ENCODE data around the gene RNF39. TPM values are rescaled to one million over a fixed set of nuclear protein-coding genes. Genes with fewer than 3 reads are reported as not detected.

The RNF39 gene, protein sequence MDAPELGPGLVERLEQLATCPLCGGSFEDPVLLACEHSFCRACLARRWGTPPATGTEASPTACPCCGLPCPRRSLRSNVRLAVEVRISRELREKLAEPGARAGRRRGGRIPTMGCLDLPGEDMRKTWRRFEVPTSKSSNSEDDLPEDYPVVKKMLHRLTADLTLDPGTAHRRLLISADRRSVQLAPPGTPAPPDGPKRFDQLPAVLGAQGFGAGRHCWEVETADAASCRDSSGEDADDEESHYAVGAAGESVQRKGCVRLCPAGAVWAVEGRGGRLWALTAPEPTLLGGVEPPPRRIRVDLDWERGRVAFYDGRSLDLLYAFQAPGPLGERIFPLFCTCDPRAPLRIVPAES
- total RNA-seq (2022) (0.23 and 0.37 TPM in 2 replicates), Bru-seq, nascent RNA (percentile 20 among the genes with signal in this experiment), BruChase-seq, experiment 1, labeled RNA remaining after a 2-hour chase (percentile 31 among the genes with signal in this experiment), BruChase-seq, experiment 2, labeled RNA remaining after a 6-hour chase (percentile 17 among the genes with signal in this experiment)
- long read RNA-seq: 0 reads

DNA sequence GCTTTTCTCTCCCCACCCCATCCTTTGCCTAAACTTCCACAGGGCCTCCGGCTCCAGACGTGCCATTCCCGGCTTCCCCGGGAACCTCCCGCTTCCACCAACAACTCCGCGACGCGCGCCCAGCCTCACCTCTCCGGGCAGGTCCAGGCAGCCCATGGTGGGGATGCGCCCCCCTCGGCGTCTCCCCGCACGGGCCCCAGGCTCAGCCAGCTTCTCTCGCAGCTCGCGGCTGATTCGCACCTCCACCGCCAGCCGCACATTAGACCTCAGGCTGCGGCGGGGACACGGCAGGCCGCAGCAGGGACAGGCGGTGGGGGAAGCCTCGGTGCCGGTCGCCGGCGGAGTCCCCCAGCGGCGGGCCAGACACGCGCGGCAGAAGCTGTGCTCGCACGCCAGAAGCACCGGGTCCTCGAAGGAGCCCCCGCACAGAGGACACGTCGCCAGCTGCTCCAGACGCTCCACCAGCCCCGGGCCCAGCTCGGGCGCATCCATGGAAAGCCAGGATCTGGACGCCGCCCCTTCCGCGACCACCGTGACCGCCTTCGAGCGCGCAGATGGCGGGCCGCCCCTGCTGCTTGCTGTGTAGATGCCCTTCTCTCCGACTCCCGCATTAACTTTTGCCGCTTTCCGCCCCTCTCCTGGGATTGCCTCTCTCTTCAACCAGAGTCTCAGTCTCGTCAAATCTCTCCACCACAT lies at the start of gene RNF39:
TSS of gene RNF39 (minus strand) at position 676 of the 696 bp plus-strand sequence. CDS start at position 492, 184 bp downstream.
- POLR2A ChIA-PET: no interaction called here
- H3K4me3 Mint-ChIP-seq (ENCODE audit: unreplicated experiment): peak within 1 kb of the TSS; percentile 80
- H3K27ac Mint-ChIP-seq (ENCODE audit: unreplicated experiment): peak within 1 kb of the TSS; percentile 27
- no TSS peak for BruUV-seq (replicated peaks)
- Histone ChIP-seq H3K9me3 (no peaks in the 10 kb centered on the region), H3K4me1 (peaks cover 8% of the 10 kb centered on the region), H3K36me3 (ENCODE audit: control insufficient read depth, insufficient read depth, low read length) (no peaks in the 10 kb centered on the region), H3K4me3 (ENCODE audit: low read depth, low read length) (peak within 1 kb of the TSS; percentile 51), H3K27me3 (replicated peaks; ENCODE audit: control insufficient read depth, insufficient read depth, low read length) (no peaks in the 10 kb centered on the region)
- no peaks in the 10 kb centered on the region for H3K9me3 Mint-ChIP-seq (ENCODE audit: unreplicated experiment)
- intact Hi-C loops (cut with micrococcal nuclease; ENCODE audit: unreplicated experiment): loop anchor here (2.0 kb wide), 2 partner anchors 28 to 56 kb away; no protein-coding TSS in a partner anchor
- peaks cover 11% of the 10 kb centered on the region for H3K27me3 Mint-ChIP-seq (ENCODE audit: insufficient read depth, unreplicated experiment)
- peaks cover 6% of the 10 kb centered on the region for H3K36me3 Mint-ChIP-seq (ENCODE audit: insufficient read depth, unreplicated experiment)
- CTCF ChIA-PET: interaction anchor here (1.0 to 1.5 kb wide), 2 partner anchors 14 to 27 kb away, joined by 3 to 4 read pairs; partner anchors contain the start of gene POLR1H
- peak in 1 of 2 experiments; percentile 23 for DNase-seq
- TF ChIP-seq, protein P1, sequence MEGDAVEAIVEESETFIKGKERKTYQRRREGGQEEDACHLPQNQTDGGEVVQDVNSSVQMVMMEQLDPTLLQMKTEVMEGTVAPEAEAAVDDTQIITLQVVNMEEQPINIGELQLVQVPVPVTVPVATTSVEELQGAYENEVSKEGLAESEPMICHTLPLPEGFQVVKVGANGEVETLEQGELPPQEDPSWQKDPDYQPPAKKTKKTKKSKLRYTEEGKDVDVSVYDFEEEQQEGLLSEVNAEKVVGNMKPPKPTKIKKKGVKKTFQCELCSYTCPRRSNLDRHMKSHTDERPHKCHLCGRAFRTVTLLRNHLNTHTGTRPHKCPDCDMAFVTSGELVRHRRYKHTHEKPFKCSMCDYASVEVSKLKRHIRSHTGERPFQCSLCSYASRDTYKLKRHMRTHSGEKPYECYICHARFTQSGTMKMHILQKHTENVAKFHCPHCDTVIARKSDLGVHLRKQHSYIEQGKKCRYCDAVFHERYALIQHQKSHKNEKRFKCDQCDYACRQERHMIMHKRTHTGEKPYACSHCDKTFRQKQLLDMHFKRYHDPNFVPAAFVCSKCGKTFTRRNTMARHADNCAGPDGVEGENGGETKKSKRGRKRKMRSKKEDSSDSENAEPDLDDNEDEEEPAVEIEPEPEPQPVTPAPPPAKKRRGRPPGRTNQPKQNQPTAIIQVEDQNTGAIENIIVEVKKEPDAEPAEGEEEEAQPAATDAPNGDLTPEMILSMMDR (IDR thresholded peaks at IDR 0.05; ENCODE audit: insufficient read depth in 1 of 2, low read depth in 1 of 2, low read length in 1 of 2, severe bottlenecking in 1 of 2, unreplicated experiment in 1 of 2): no peak
- H3K4me1 Mint-ChIP-seq (ENCODE audit: low read depth, unreplicated experiment): peaks cover 12% of the 10 kb centered on the region

DNA sequence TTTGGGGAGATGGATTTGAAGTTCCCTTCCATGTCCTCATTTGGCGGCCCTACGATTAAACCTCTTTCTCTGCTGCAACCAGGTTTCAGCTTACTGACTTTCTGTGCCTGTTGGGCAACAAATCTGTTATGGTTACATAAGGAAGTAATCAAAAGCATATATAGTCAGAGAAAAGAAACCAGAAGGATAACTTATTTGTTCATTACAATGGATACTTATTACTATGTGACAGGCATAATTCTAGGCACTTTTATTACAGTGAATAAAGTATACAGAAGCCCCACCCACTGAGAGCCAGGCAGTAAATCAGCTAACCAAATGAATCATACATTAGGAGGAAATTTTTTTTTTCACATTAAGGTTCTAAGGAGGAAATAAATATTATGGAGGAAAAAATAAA lies 46.9 kb upstream of the RNF39 start:
- H3K27ac Mint-ChIP-seq (ENCODE audit: unreplicated experiment): no peak overlapping the region

More for the DNA sequence above, 46.9 kb upstream of the RNF39 start:
- TF ChIP-seq, protein P1 (IDR thresholded peaks at IDR 0.05; ENCODE audit: insufficient read depth in 1 of 2, low read depth in 1 of 2, low read length in 1 of 2, severe bottlenecking in 1 of 2, unreplicated experiment in 1 of 2): no peak
- ChIA-PET POLR2A (no interaction called here), CTCF (interaction anchor here (1.5 kb wide), 1 partner anchor 19 kb away, joined by 8 read pairs; no protein-coding TSS in a partner anchor)
- no peak for DNase-seq
- no peaks in the 10 kb centered on the region for H3K36me3 Mint-ChIP-seq (ENCODE audit: insufficient read depth, unreplicated experiment)
- no peaks in the 10 kb centered on the region for H3K36me3 ChIP-seq (ENCODE audit: control insufficient read depth, insufficient read depth, low read length)
- no peaks in the 10 kb centered on the region for H3K27me3 ChIP-seq (replicated peaks; ENCODE audit: control insufficient read depth, insufficient read depth, low read length)
- BruUV-seq (replicated peaks): no TSS peak
- H3K4me3 Mint-ChIP-seq (ENCODE audit: unreplicated experiment): no peak overlapping the region
- H3K4me1 ChIP-seq: peaks cover 35% of the 10 kb centered on the region
- H3K9me3 Mint-ChIP-seq (ENCODE audit: unreplicated experiment): no peaks in the 10 kb centered on the region
- H3K27me3 Mint-ChIP-seq (ENCODE audit: insufficient read depth, unreplicated experiment): no peaks in the 10 kb centered on the region
- no peak overlapping the region for H3K4me3 ChIP-seq (ENCODE audit: low read depth, low read length)
- intact Hi-C loops (cut with micrococcal nuclease; ENCODE audit: unreplicated experiment): no loop called here
- H3K9me3 ChIP-seq: no peaks in the 10 kb centered on the region
- H3K4me1 Mint-ChIP-seq (ENCODE audit: low read depth, unreplicated experiment): peaks cover 28% of the 10 kb centered on the region
